Measurements from ENCODE around the gene RBPJL.

GRCh38 chr20:45328451-45328850 is 21.8 kb downstream of the RBPJL start:
- TF ChIP-seq CTCF (conservative IDR thresholded peaks at IDR 0.05; ENCODE audit: low read depth, low read length) = no peak
- no peak for TF ChIP-seq EZH2 (IDR thresholded peaks at IDR 0.05; ENCODE audit: low read length, unreplicated experiment)
